ENCODE data around the gene PSMB5.

The PSMB5 gene

GRCh38 chr14:23034498-23035302 lies at the start of gene PSMB5:
PSMB5 (minus strand) TSS chr14:23034900; CDS start chr14:23034881, 19 bp downstream.
- DNase-seq (ENCODE audit: low spot score): peak; percentile 97

GRCh38 chr14:23080474-23080873 lies 45.8 kb upstream of the PSMB5 start:
- no peak for DNase-seq (ENCODE audit: low spot score)

GRCh38 chr14:23079716-23080115 lies 45.0 kb upstream of the PSMB5 start:
- DNase-seq (ENCODE audit: low spot score): no peak

- DNase-seq (ENCODE audit: low spot score): peak; percentile 55
Observed at GRCh38 chr14:23078692-23079116, 44.0 kb upstream of the PSMB5 start.

GRCh38 chr14:23077962-23078361 lies 43.3 kb upstream of the PSMB5 start:
- DNase-seq (ENCODE audit: low spot score): no peak

- DNase-seq (ENCODE audit: low spot score): no peak
Observed at GRCh38 chr14:23076785-23077408, 42.2 kb upstream of the PSMB5 start.

GRCh38 chr14:23074906-23075305 lies 40.2 kb upstream of the PSMB5 start:
- DNase-seq (ENCODE audit: low spot score): no peak

- no peak for DNase-seq (ENCODE audit: low spot score)
Observed at GRCh38 chr14:23071921-23072539, 37.3 kb upstream of the PSMB5 start.

- DNase-seq (ENCODE audit: low spot score): peak; percentile 96
Observed at GRCh38 chr14:23071244-23071920, 36.7 kb upstream of the PSMB5 start.

GRCh38 chr14:23070262-23071129 lies 35.8 kb upstream of the PSMB5 start:
- no peak for DNase-seq (ENCODE audit: low spot score)

- DNase-seq (ENCODE audit: low spot score): no peak
Observed at GRCh38 chr14:23069413-23069806, 34.7 kb upstream of the PSMB5 start.

- DNase-seq (ENCODE audit: low spot score): peak; percentile 94
Observed at GRCh38 chr14:23068789-23069412, 34.2 kb upstream of the PSMB5 start.

GRCh38 chr14:23067847-23068788 lies 33.4 kb upstream of the PSMB5 start:
- DNase-seq (ENCODE audit: low spot score): no peak

GRCh38 chr14:23066855-23067744 lies 32.4 kb upstream of the PSMB5 start:
- no peak for DNase-seq (ENCODE audit: low spot score)

GRCh38 chr14:23066368-23066767 lies 31.7 kb upstream of the PSMB5 start:
- no peak for DNase-seq (ENCODE audit: low spot score)

GRCh38 chr14:23063601-23064000 lies 28.9 kb upstream of the PSMB5 start:
- no peak for DNase-seq (ENCODE audit: low spot score)

GRCh38 chr14:23062002-23062401 lies 27.3 kb upstream of the PSMB5 start:
- no peak for DNase-seq (ENCODE audit: low spot score)

- DNase-seq (ENCODE audit: low spot score): no peak
Observed at GRCh38 chr14:23060536-23061260, 26.0 kb upstream of the PSMB5 start.
